Heart left ventricle (tissue), 13 donors: ENCODE measurements around the gene EOLA2.
"Not testable (repeated sequence)": the region's sequence is repeated elsewhere in the genome, so short reads cannot be mapped to it uniquely, and the experiment has no call there.

Source experiments
- POLR2A ChIP-seq, 2 donors: fragments of 450-650 bp; IDR thresholded peaks; one replicate each; pipeline ENCODE4 v1.6.1; 2017; ENCODE audit warnings: antibody characterized with exemption in 2 of 2, mild to moderate bottlenecking in 2 of 2, moderate library complexity in 2 of 2
- TF ChIP-seq, protein P1 (sequence below), 12 donors: fragments of 200-600 bp; sonication (generic) in 4 of 12; IDR thresholded peaks; one replicate each; pipeline versions ENCODE4 v1.5.0 to v1.8.0; 2018 to 2022; ENCODE audit warnings: antibody characterized with exemption in 12 of 12, mild to moderate bottlenecking in 5 of 12
- donor health status: ischemic (EF 13 %, LVEDD 7.1; RV severe dilation, severe dysfunction).
- donor health status: DM: no; HTN: yes; CAD: no.
- donor health status: DM: no; HTN: no; CAD: no.
- donor health status: ischemic (EF 25% LVEDD 6.9; RV normal size, moderate dysfunction).
- donor health status: ischemic (EF 25% LVEDD 5.7; RV mildly dilated, moderate dysfunction).
- donor health status: ischemic (EF 35%, LVEDD 5.7; RV mildly dilated, moderate dysfunction).
- donor health status: nonischemic (EF 11% LVEDD 7.7; RV severe dilation, severe dysfunction).
- donor health status: DM: yes; HTN: yes; CAD: no.
- donor health status: PGD.
- donor health status: ischemic (EF 29% LVEDD 5.4; RV normal size, mild dysfunction).
- donor health status: nonischemic (EF 23%, LVEDD 6.1; RV moderate dilation, normal function).

DNA sequence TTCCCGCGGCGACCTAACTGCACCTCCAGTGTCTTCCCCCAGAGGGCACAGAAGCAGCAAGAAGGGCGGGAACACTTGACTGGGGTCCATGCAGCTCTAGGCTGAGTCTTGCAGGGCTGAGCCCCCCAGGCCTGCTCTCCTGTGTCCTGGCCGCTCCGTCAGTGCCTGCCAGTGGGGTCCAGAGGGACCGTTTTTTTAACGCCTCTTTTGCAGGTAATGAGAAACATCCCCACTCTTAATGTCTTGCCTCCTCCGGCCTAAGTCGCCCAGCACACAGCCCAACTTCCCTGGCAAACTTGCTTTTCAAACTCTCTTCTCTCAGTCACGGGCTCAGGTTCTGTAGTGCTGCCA lies 2.4 kb upstream of the EOLA2 start:
- TF ChIP-seq, protein P1, sequence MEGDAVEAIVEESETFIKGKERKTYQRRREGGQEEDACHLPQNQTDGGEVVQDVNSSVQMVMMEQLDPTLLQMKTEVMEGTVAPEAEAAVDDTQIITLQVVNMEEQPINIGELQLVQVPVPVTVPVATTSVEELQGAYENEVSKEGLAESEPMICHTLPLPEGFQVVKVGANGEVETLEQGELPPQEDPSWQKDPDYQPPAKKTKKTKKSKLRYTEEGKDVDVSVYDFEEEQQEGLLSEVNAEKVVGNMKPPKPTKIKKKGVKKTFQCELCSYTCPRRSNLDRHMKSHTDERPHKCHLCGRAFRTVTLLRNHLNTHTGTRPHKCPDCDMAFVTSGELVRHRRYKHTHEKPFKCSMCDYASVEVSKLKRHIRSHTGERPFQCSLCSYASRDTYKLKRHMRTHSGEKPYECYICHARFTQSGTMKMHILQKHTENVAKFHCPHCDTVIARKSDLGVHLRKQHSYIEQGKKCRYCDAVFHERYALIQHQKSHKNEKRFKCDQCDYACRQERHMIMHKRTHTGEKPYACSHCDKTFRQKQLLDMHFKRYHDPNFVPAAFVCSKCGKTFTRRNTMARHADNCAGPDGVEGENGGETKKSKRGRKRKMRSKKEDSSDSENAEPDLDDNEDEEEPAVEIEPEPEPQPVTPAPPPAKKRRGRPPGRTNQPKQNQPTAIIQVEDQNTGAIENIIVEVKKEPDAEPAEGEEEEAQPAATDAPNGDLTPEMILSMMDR (IDR thresholded peaks at IDR 0.05) = peak in 11 of 12 donors; percentile 27 to 61 (median 46)
- TF ChIP-seq POLR2A (IDR thresholded peaks at IDR 0.05) = not testable (repeated sequence)
